Retinal pigment epithelial cell (primary cell): Measurements from ENCODE around the gene USP32.
A peak's percentile ranks its signal among the peaks of the same experiment; 100 is the strongest.
"Not testable (repeated sequence)": the region's sequence is repeated elsewhere in the genome, so short reads cannot be mapped to it uniquely, and the experiment has no call there.

Experiments
- DNase-seq: peaks from one replicate; pipeline ENCODE4 v3.0.0-alpha.2; 2010; ENCODE audit warnings: low read depth
- H3K4me3 ChIP-seq: 2 replicates; pipeline ENCODE4 v1.5.1; 2011; ENCODE audit warnings: mild to moderate bottlenecking, low read length, control low read depth, moderate library complexity
- CTCF ChIP-seq: conservative IDR thresholded peaks from 2 replicates; pipeline ENCODE4 v1.5.1; 2011; ENCODE audit warnings: low read depth, low read length, control low read depth, inconsistent platforms

Gene USP32, protein sequence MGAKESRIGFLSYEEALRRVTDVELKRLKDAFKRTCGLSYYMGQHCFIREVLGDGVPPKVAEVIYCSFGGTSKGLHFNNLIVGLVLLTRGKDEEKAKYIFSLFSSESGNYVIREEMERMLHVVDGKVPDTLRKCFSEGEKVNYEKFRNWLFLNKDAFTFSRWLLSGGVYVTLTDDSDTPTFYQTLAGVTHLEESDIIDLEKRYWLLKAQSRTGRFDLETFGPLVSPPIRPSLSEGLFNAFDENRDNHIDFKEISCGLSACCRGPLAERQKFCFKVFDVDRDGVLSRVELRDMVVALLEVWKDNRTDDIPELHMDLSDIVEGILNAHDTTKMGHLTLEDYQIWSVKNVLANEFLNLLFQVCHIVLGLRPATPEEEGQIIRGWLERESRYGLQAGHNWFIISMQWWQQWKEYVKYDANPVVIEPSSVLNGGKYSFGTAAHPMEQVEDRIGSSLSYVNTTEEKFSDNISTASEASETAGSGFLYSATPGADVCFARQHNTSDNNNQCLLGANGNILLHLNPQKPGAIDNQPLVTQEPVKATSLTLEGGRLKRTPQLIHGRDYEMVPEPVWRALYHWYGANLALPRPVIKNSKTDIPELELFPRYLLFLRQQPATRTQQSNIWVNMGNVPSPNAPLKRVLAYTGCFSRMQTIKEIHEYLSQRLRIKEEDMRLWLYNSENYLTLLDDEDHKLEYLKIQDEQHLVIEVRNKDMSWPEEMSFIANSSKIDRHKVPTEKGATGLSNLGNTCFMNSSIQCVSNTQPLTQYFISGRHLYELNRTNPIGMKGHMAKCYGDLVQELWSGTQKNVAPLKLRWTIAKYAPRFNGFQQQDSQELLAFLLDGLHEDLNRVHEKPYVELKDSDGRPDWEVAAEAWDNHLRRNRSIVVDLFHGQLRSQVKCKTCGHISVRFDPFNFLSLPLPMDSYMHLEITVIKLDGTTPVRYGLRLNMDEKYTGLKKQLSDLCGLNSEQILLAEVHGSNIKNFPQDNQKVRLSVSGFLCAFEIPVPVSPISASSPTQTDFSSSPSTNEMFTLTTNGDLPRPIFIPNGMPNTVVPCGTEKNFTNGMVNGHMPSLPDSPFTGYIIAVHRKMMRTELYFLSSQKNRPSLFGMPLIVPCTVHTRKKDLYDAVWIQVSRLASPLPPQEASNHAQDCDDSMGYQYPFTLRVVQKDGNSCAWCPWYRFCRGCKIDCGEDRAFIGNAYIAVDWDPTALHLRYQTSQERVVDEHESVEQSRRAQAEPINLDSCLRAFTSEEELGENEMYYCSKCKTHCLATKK (N-terminal part only)

GRCh38 chr17:60392042-60392844, at the start of gene USP32:
USP32 (minus strand) TSS chr17:60392133; CDS start chr17:60391939, 194 bp downstream.
- DNase-seq: peak; percentile 92
- H3K4me3 ChIP-seq: peak within 1 kb of the TSS; percentile 95
- peak; percentile 1 for TF ChIP-seq CTCF

GRCh38 chr17:60439501-60439900, 47.6 kb upstream of the USP32 start:
- H3K4me3 ChIP-seq: no peak overlapping the region
- no peak for DNase-seq
- no peak for TF ChIP-seq CTCF

DNA sequence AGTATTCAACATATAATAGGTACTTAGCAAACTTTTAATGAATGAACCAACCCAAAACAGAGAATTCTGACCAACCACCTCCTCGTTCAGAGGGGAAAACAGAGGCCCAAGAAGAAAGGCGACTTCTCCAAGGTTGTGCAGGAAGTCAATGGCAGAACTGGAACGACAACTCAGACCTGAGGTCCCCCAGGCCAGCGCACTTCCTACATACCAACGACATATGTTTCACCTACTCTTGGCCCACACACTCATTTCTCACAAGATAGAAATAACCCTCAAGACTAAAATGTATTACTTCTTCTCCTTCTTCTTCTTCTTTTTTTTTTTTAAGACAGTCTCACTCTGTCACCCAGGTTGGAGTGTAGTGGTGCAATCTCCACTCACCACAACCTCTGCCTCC, 44.7 kb upstream of the USP32 start:
- no peak for DNase-seq
- TF ChIP-seq CTCF: no peak
- no peak overlapping the region for H3K4me3 ChIP-seq

DNA sequence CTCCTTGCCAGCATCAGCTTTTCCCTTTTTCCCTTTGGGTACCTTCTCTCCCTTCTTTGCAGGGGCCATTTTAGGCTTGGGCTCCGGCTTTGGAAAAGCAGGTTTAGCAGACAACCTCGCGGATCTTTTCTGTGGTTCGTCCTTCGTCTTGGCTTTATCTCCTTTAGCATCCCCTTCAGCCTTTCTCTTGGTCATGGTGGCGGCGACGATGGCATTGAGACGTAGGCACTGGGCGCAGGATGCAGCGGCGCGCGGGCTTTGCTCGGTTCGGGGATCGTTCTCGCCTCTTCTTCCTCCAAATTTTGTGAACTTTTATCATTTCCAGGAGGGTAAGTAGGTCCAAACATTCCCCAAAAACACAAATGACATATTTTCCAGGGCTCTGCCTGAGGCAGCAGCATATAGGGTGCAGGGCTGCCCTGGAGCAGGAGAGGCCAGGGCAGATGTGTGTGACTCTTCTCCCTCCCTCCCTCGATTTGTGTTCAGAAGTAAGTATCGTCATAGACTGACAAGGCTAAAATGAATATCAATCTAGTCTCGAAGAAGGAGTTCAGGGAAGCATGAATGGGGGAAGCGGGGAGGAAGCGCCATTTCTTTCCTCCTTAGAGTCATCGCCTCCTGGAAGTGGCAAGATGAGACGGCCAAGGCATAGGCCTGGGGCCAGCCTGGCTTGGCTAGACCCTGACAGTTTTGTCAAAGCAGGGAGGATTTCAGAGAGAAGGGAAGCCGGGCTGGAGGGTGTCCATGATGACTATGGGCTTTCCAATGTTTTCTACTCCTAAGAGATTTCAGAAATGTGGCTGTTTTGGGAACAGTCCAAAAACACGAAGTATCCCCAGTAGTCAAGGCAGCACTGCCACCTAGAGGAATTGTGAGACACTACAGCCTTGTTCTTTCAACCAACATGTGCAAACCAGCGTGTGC, 43.6 kb upstream of the USP32 start:
- DNase-seq: peak; percentile 43
- H3K4me3 ChIP-seq: no peak overlapping the region
- peak; percentile 88 for TF ChIP-seq CTCF

DNA sequence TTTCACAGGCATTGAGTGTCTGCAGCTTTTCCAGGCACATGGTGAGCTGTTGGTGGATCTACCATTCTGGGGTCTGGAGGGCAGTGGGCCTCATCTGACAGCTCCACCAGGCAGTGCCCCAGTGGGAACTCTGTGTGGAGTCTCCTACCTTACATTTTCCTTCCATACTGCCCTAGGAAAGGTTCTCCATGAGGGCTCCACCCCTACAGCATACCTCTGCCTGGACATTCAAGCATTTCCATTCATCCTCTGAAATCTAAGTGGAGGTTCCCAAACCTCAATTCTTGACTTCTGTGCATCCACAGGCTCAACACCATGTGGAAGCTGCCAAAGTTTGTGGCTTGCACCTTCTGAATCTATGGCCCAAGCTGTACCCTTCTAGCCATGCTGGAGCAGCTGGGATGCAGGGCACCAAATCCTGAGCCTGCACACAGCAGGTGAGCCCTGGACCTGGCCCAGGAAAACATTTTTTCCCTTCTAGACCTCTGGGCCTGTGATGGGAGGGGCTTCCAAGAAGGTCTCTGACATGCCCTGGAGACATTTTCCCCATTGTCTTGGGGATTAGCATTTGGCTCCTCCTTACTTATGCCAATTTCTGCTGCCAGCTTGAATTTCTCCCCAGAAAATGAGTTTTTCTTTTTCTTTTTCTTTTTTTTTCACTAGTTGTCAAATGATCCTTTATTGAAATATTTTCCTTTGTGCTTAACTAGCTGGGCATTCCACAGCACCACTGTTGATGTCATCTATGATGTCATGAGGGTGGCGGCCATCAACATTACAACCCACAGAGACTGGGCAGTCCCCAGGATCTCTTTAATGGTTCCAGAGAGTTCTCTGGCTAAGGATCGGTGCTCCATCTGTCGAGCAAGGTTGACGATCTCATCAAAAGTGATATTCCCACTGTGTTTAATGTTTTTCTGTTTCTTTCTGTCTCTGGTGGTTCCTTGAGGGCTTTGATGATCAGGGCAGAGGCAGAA, 41.4 kb upstream of the USP32 start:
- not testable (repeated sequence) for DNase-seq, H3K4me3 ChIP-seq

GRCh38 chr17:60430561-60430960, 38.6 kb upstream of the USP32 start:
- H3K4me3 ChIP-seq, DNase-seq: not testable (repeated sequence)

- H3K4me3 ChIP-seq, DNase-seq: not testable (repeated sequence)
Measured at GRCh38 chr17:60428491-60428890, 36.6 kb upstream of the USP32 start.
